ENCODE results near the gene RFC5. TPM values are rescaled to one million over a fixed set of nuclear protein-coding genes. Genes with fewer than 3 reads are reported as not detected.
"Not testable (repeated sequence)": the region's sequence is repeated elsewhere in the genome, so short reads cannot be mapped to it uniquely, and the experiment has no call there.

Gene RFC5
- total RNA-seq, 1 experiment from 2014 or later = 100 TPM

- TF ChIP-seq EZH2phosphoT487 (IDR thresholded peaks at IDR 0.05; ENCODE audit: borderline replicate concordance, low read length) (no peak), EZH2 (IDR thresholded peaks at IDR 0.05; ENCODE audit: low read length, unreplicated experiment) (no peak), CTCF (conservative IDR thresholded peaks at IDR 0.05; ENCODE audit: low read depth, low read length) (no peak)
- DNase-seq (no peak), ATAC-seq (no peak)
- no peak overlapping the region for H3K4me3 ChIP-seq (ENCODE audit: low read length)
- ChIA-PET POLR2A (ENCODE audit: unreplicated experiment) (interaction anchor here (0.7 kb wide), 1 partner anchor 42 kb away, joined by 4 read pairs; no protein-coding TSS in a partner anchor), CTCF (no interaction called here)
- H3K27ac ChIP-seq (ENCODE audit: low read length) = no peak overlapping the region
- BruUV-seq (replicated peaks) = no TSS peak
- no peaks in the 10 kb centered on the region for H3K9me3 ChIP-seq (ENCODE audit: low read length)
- H4K20me1 ChIP-seq (ENCODE audit: low read length) = no peaks in the 10 kb centered on the region
- no peaks in the 10 kb centered on the region for H3K27me3 ChIP-seq (ENCODE audit: low read length)
- H3K79me2 ChIP-seq (ENCODE audit: low read length) = no peaks in the 10 kb centered on the region
- intact Hi-C loops (cut with micrococcal nuclease) = no loop called here
- no peak overlapping the region for H3K4me2 ChIP-seq (ENCODE audit: low read length)
- no peaks in the 10 kb centered on the region for H3K9me2 ChIP-seq (replicated peaks; ENCODE audit: low read length)
- H3F3A ChIP-seq (ENCODE audit: low read length, unreplicated experiment) = no peaks in the 10 kb centered on the region
- H3K4me1 ChIP-seq (ENCODE audit: insufficient read depth, low read length) = no peaks in the 10 kb centered on the region
- no peak overlapping the region for H2AFZ ChIP-seq (ENCODE audit: low read length)
- no peaks in the 10 kb centered on the region for H3K36me3 ChIP-seq (ENCODE audit: low read depth, low read length)
- no peak overlapping the region for H3K9ac ChIP-seq (ENCODE audit: low read length)
These were observed 17.8 kb upstream of the RFC5 start for GRCh38 chr12:117998719-117999118.

- DNase-seq = not testable (repeated sequence)
These were observed 16.7 kb upstream of the RFC5 start for GRCh38 chr12:117999806-118000205.

GRCh38 chr12:118010903-118011302 is 5.6 kb upstream of the RFC5 start:
- intact Hi-C loops (cut with micrococcal nuclease) = no loop called here
- no peaks in the 10 kb centered on the region for H3K27me3 ChIP-seq (ENCODE audit: low read length)
- no peaks in the 10 kb centered on the region for H3K36me3 ChIP-seq (ENCODE audit: low read depth, low read length)
- DNase-seq (no peak), ATAC-seq (no peak)
- H3K27ac ChIP-seq (ENCODE audit: low read length) = no peak overlapping the region
- BruUV-seq (replicated peaks) = no TSS peak
- ChIA-PET POLR2A (ENCODE audit: unreplicated experiment) (no interaction called here), CTCF (no interaction called here)
- H3K4me1 ChIP-seq (ENCODE audit: insufficient read depth, low read length) = peaks cover 2% of the 10 kb centered on the region
- no peaks in the 10 kb centered on the region for H3F3A ChIP-seq (ENCODE audit: low read length, unreplicated experiment)
- no peaks in the 10 kb centered on the region for H3K9me3 ChIP-seq (ENCODE audit: low read length)
- no peak overlapping the region for H3K4me3 ChIP-seq (ENCODE audit: low read length)
- no peak overlapping the region for H3K9ac ChIP-seq (ENCODE audit: low read length)
- TF ChIP-seq CTCF (conservative IDR thresholded peaks at IDR 0.05; ENCODE audit: low read depth, low read length) (no peak), EZH2 (IDR thresholded peaks at IDR 0.05; ENCODE audit: low read length, unreplicated experiment) (no peak), EZH2phosphoT487 (IDR thresholded peaks at IDR 0.05; ENCODE audit: borderline replicate concordance, low read length) (no peak)
- H3K9me2 ChIP-seq (replicated peaks; ENCODE audit: low read length) = no peaks in the 10 kb centered on the region
- no peaks in the 10 kb centered on the region for H4K20me1 ChIP-seq (ENCODE audit: low read length)
- H3K4me2 ChIP-seq (ENCODE audit: low read length) = no peak overlapping the region
- H2AFZ ChIP-seq (ENCODE audit: low read length) = no peak overlapping the region
- no peaks in the 10 kb centered on the region for H3K79me2 ChIP-seq (ENCODE audit: low read length)

More at GRCh38 chr12:117999806-118000205, 16.7 kb upstream of the RFC5 start:
- H3K9me2 ChIP-seq (replicated peaks; ENCODE audit: low read length); H3K4me3 ChIP-seq (ENCODE audit: low read length); H3K4me2 ChIP-seq (ENCODE audit: low read length); CTCF ChIA-PET; H3F3A ChIP-seq (ENCODE audit: low read length, unreplicated experiment); H3K9ac ChIP-seq (ENCODE audit: low read length); H3K4me1 ChIP-seq (ENCODE audit: insufficient read depth, low read length); H4K20me1 ChIP-seq (ENCODE audit: low read length); H3K27ac ChIP-seq (ENCODE audit: low read length); H3K36me3 ChIP-seq (ENCODE audit: low read depth, low read length); H3K79me2 ChIP-seq (ENCODE audit: low read length); H3K9me3 ChIP-seq (ENCODE audit: low read length); POLR2A ChIA-PET (ENCODE audit: unreplicated experiment); H3K27me3 ChIP-seq (ENCODE audit: low read length); ATAC-seq; intact Hi-C loops (cut with micrococcal nuclease); BruUV-seq (replicated peaks): not testable (repeated sequence)
- H2AFZ ChIP-seq (ENCODE audit: low read length) = peak overlapping the region; percentile 3; the same call in 1 of the 2 replicates

Data from PC-3 (cell line).